K562 (cell line): ENCODE results near the gene HJV. TPM values are rescaled to one million over a fixed set of nuclear protein-coding genes. Genes with fewer than 3 reads are reported as not detected.

Experiments used
- ATF4 ChIP-seq: fragments of 450-650 bp; formaldehyde crosslinking; IDR thresholded peaks from 2 replicates; pipeline ENCODE4 v1.4.0; 2022; ENCODE audit warnings: mild to moderate bottlenecking, moderate library complexity
- CBFB ChIP-seq: sonication (generic); formaldehyde crosslinking; IDR thresholded peaks from 2 replicates; pipeline ENCODE4 v1.4.0; 2020; ENCODE audit warnings: mild to moderate bottlenecking, missing genetic modification reagents
- CTBP1 ChIP-seq: fragments of 450-650 bp; IDR thresholded peaks from 2 replicates; pipeline ENCODE4 v1.6.1; 2016; ENCODE audit warnings: borderline replicate concordance
- ELF4 ChIP-seq: fragments of 450-650 bp; formaldehyde crosslinking; IDR thresholded peaks from 2 replicates; pipeline ENCODE4 v1.4.0; 2022; ENCODE audit warnings: missing genetic modification characterization
- FOSL1 ChIP-seq: fragments of 200-800 bp; sonication (Bioruptor generic); conservative IDR thresholded peaks from 2 replicates; pipeline ENCODE4 v1.6.1; 2016; ENCODE audit warnings: missing genetic modification characterization, missing compliant biosample characterization
- GTF2E2 ChIP-seq: fragments of 200-800 bp; sonication (Bioruptor generic); IDR thresholded peaks from 2 replicates; pipeline ENCODE4 v1.6.1; 2016; ENCODE audit warnings: missing genetic modification characterization, missing compliant biosample characterization
- HOXB6 ChIP-seq: fragments of 250-450 bp; sonication (Bioruptor Pico); IDR thresholded peaks from 2 replicates; pipeline ENCODE4 v1.5.1; 2022; ENCODE audit warnings: mild to moderate bottlenecking, borderline replicate concordance
- ILF3 ChIP-seq: fragments of 450-650 bp; IDR thresholded peaks from 2 replicates; pipeline ENCODE4 v1.6.1; 2018; ENCODE audit warnings: antibody characterized with exemption, mild to moderate bottlenecking, moderate library complexity, borderline replicate concordance
- LARP7 ChIP-seq: fragments of 450-650 bp; IDR thresholded peaks from 2 replicates; pipeline ENCODE4 v1.6.1; 2016
- MTA1 ChIP-seq: fragments of 450-650 bp; IDR thresholded peaks from 2 replicates; pipeline ENCODE4 v1.6.1; 2017; ENCODE audit warnings: borderline replicate concordance
- NRF1 ChIP-seq, 2 experiments: fragments of 450-650 bp; IDR thresholded peaks in 1 of 2; conservative IDR thresholded peaks in 1 of 2; 2 replicates each; pipeline ENCODE4 v1.6.1; 2014; ENCODE audit warnings: mild to moderate bottlenecking in 2 of 2
- SAP30 ChIP-seq: fragments of 200-600 bp; sonication (generic); IDR thresholded peaks from 2 replicates; pipeline ENCODE4 v1.6.1; 2012; ENCODE audit warnings: borderline replicate concordance, low read depth, mild to moderate bottlenecking, moderate library complexity, low read length, control low read depth, inconsistent platforms; ENCODE audit not compliant: insufficient read depth, poor library complexity, severe bottlenecking
- SIN3A ChIP-seq, 2 experiments: fragments of 150-350 bp in 1 of 2; IDR thresholded peaks; 2 replicates each; pipeline ENCODE4 v1.6.1; 2011 to 2016; ENCODE audit warnings: borderline replicate concordance in 2 of 2, low read depth in 2 of 2, low read length in 2 of 2, mild to moderate bottlenecking in 2 of 2, moderate library complexity in 2 of 2; ENCODE audit not compliant: control insufficient read depth in 1 of 2
- SIN3B ChIP-seq: fragments of 450-650 bp; IDR thresholded peaks from 2 replicates; pipeline ENCODE4 v1.6.1; 2017; ENCODE audit warnings: low read depth, mild to moderate bottlenecking, moderate library complexity
- SMAD1 ChIP-seq: fragments of 150-350 bp; IDR thresholded peaks from 2 replicates; pipeline ENCODE4 v1.6.1; 2014; ENCODE audit warnings: low read length, low read depth; ENCODE audit not compliant: partially characterized antibody
- SMAD3 ChIP-seq: fragments of 450-650 bp; formaldehyde crosslinking; conservative IDR thresholded peaks from 2 replicates; pipeline ENCODE4 v1.4.0; 2020; ENCODE audit warnings: mild to moderate bottlenecking
- SRF ChIP-seq, 2 experiments: fragments of 250-450, 450-650 bp in 1 of 2; sonication (Bioruptor Pico) in 1 of 2; sonication (generic) in 1 of 2; formaldehyde crosslinking; IDR thresholded peaks; 2 replicates each; pipeline versions ENCODE4 v1.5.0 to v1.5.1; 2020 to 2022; ENCODE audit warnings: mild to moderate bottlenecking in 1 of 2, missing genetic modification reagents in 1 of 2
- SUPT5H ChIP-seq: fragments of 450-650 bp; IDR thresholded peaks from 2 replicates; pipeline ENCODE4 v1.6.1; 2016
- THRAP3 ChIP-seq: fragments of 450-650 bp; IDR thresholded peaks from 2 replicates; pipeline ENCODE4 v1.6.1; 2016; ENCODE audit warnings: mild to moderate bottlenecking, inconsistent platforms, borderline replicate concordance
- XRCC4 ChIP-seq: IDR thresholded peaks from one replicate; pipeline ENCODE4 v1.6.1; 2011; ENCODE audit not compliant: insufficient read depth, insufficient read length; ENCODE audit errors: extremely low read depth
- YY1 ChIP-seq, 3 experiments: IDR thresholded peaks; 2 replicates each; pipeline ENCODE4 v1.6.1; 2011; ENCODE audit warnings: low read length in 2 of 3, mild to moderate bottlenecking in 2 of 3, moderate library complexity in 2 of 3, borderline replicate concordance in 1 of 3, control low read depth in 1 of 3, low read depth in 1 of 3; ENCODE audit not compliant: insufficient read depth in 3 of 3, insufficient replicate concordance in 2 of 3, control insufficient read depth in 1 of 3, insufficient read length in 1 of 3; ENCODE audit errors: extremely low read depth in 1 of 3
- ZFPM2 ChIP-seq: fragments of 250-450 bp; sonication (Bioruptor Pico); IDR thresholded peaks from 2 replicates; pipeline ENCODE4 v1.5.1; 2022; ENCODE audit warnings: mild to moderate bottlenecking
- ZNF431 ChIP-seq: sonication (generic); formaldehyde crosslinking; IDR thresholded peaks from 2 replicates; pipeline ENCODE4 v1.8.0; 2022; ENCODE audit warnings: mild to moderate bottlenecking, missing genetic modification reagents
- ZNF449 ChIP-seq: fragments of 250-450 bp; sonication (Bioruptor Pico); IDR thresholded peaks from 2 replicates; pipeline ENCODE4 v1.8.0; 2022; ENCODE audit warnings: moderate library complexity, mild to moderate bottlenecking, inconsistent platforms
- polyA plus RNA-seq, 8 experiments: library from polyadenylated mRNA; depleted of rRNA in 4 of 8; stranded (reverse) in 5 of 8; unstranded in 3 of 8; fragments of >200 nt; fragmentation: Nextera tagmentation in 2 of 8; fragmentation: Illumina TruSeq in 1 of 8; extraction: Ambion mirVana in 2 of 8; extraction: Trizol in 1 of 8; gene quantifications; 2 replicates each; pipeline versions ENCODE4 v1.2.1 to v1.2.3, GENCODE V29; 2011 to 2014; ENCODE audit warnings: inconsistent platforms in 1 of 8, missing spikeins in 1 of 8
- total RNA-seq, 7 experiments: library from RNA; depleted of rRNA in 6 of 7; stranded (reverse); fragments of >200 nt in 6 of 7; fragmentation: Illumina TruSeq in 2 of 7; extraction: Trizol in 2 of 7; gene quantifications; 2 replicates each; pipeline versions ENCODE4 v1.2.1 to v1.2.3, GENCODE V29; 2011 to 2021; ENCODE audit warnings: low replicate concordance in 1 of 7
- TF ChIP-seq, protein P1 (sequence below): IDR thresholded peaks from 2 replicates; pipeline ENCODE4 v1.6.1; 2011; ENCODE audit not compliant: insufficient read length; ENCODE audit errors: extremely low read depth

HJV gene
- total and polyA plus RNA-seq, 9 of the 15 experiments (the other 6 are each of a cell fraction or from before 2014, with no cell fraction given) = 1.0 to 6.6 (median 2.4) TPM

GRCh38 chr1:145994391-145995120, 27.0 kb downstream of the HJV start (continued):
- TF ChIP-seq MTA1 (no peak), SMAD1 (peak; percentile 2), XRCC4 (no peak), THRAP3 (no peak; the same call in 1 of the 2 replicates), NRF1 (conservative IDR thresholded peaks at IDR 0.05 in 1 of 2, IDR thresholded peaks at IDR 0.05 in 1 of 2) (peak; percentile 86 to 88), HOXB6 (CRISPR knock-in tag) (peak; percentile 49; the same call in 1 of the 2 replicates), LARP7 (0 out of 2 replicates have a peak, but pooled peaks have one; percentile 21), SRF (CRISPR knock-in tag; IDR thresholded peaks at IDR 0.05) (no peak; a peak in 1 of 4 replicates), ZFPM2 (CRISPR knock-in tag) (peak; percentile 88; the same call in 1 of the 2 replicates), ATF4 (CRISPR knock-in tag) (0 out of 2 replicates have a peak, but pooled peaks have one; percentile 39), ZNF431 (CRISPR knock-in tag) (0 out of 2 replicates have a peak, but pooled peaks have one; percentile 19), FOSL1 (tag) (peak; percentile 49; the same call in 1 of the 2 replicates), SUPT5H (0 out of 2 replicates have a peak, but pooled peaks have one; percentile 41), YY1 (IDR thresholded peaks at IDR 0.05; ENCODE audit: borderline replicate concordance in 1 of 3, control insufficient read depth in 1 of 3, extremely low read depth in 1 of 3, insufficient read depth in 3 of 3, insufficient read length in 1 of 3, insufficient replicate concordance in 2 of 3, low read depth in 1 of 3, low read length in 2 of 3) (peak in 2 of 3 experiments; percentile 20 to 65), ELF4 (peak; percentile 56; the same call in 1 of the 2 replicates), ILF3 (0 out of 2 replicates have a peak, but pooled peaks have one; percentile 15), SIN3B (no peak), CTBP1 (peak; percentile 29; the same call in 1 of the 2 replicates), SIN3A (IDR thresholded peaks at IDR 0.05; ENCODE audit: borderline replicate concordance in 2 of 2, control insufficient read depth in 1 of 2, low read depth in 2 of 2, low read length in 2 of 2) (peak; percentile 26 to 83; a peak in 1 of 4 replicates), CBFB (CRISPR knock-in tag) (no peak), SAP30 (peak; percentile 32), SMAD3 (CRISPR knock-in tag) (no peak), ZNF449 (CRISPR knock-in tag) (no peak), GTF2E2 (tag) (no peak)
- TF ChIP-seq, protein P1, sequence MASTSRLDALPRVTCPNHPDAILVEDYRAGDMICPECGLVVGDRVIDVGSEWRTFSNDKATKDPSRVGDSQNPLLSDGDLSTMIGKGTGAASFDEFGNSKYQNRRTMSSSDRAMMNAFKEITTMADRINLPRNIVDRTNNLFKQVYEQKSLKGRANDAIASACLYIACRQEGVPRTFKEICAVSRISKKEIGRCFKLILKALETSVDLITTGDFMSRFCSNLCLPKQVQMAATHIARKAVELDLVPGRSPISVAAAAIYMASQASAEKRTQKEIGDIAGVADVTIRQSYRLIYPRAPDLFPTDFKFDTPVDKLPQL = no peak
